HepG2 (cell line): ENCODE measurements around the gene SNPH. TPM values are rescaled to one million over a fixed set of nuclear protein-coding genes. Genes with fewer than 3 reads are reported as not detected.

ENCODE experiments used
- BRCA1 ChIP-seq: sonication (generic); formaldehyde crosslinking; IDR thresholded peaks from 2 replicates; pipeline ENCODE4 v1.4.0; 2020; ENCODE audit warnings: missing genetic modification reagents
- GFI1 ChIP-seq: sonication (generic); formaldehyde crosslinking; IDR thresholded peaks from 2 replicates; pipeline ENCODE4 v1.5.0; 2020; ENCODE audit warnings: missing genetic modification reagents, mild to moderate bottlenecking, borderline replicate concordance
- JARID2 ChIP-seq: sonication (generic); formaldehyde crosslinking; IDR thresholded peaks from 2 replicates; pipeline ENCODE4 v1.8.1; 2023; ENCODE audit warnings: missing genetic modification reagents, inconsistent platforms; ENCODE audit not compliant: insufficient replicate concordance
- KLF6 ChIP-seq: IDR thresholded peaks from 2 replicates; pipeline ENCODE4 v1.8.0; 2016; ENCODE audit warnings: missing biosample characterization, missing genetic modification reagents
- NFIC ChIP-seq: IDR thresholded peaks from 2 replicates; pipeline ENCODE4 v1.6.1; 2012; ENCODE audit warnings: mild to moderate bottlenecking, low read length, inconsistent platforms
- PAX8 ChIP-seq: sonication (generic); formaldehyde crosslinking; IDR thresholded peaks from 2 replicates; pipeline ENCODE4 v1.8.0; 2022; ENCODE audit warnings: mild to moderate bottlenecking, missing genetic modification reagents, borderline replicate concordance
- PHB2 ChIP-seq: fragments of 450-650 bp; IDR thresholded peaks from 2 replicates; pipeline ENCODE4 v1.6.1; 2018; ENCODE audit not compliant: partially characterized antibody
- SAFB2 ChIP-seq: sonication (generic); formaldehyde crosslinking; IDR thresholded peaks from 2 replicates; pipeline ENCODE4 v1.5.1; 2020; ENCODE audit warnings: missing genetic modification reagents, low read depth, mild to moderate bottlenecking, borderline replicate concordance
- TBX3 ChIP-seq: fragments of 450-650 bp; IDR thresholded peaks from 2 replicates; pipeline ENCODE4 v1.6.1; 2017; ENCODE audit warnings: antibody characterized with exemption, mild to moderate bottlenecking, inconsistent platforms, borderline replicate concordance
- YEATS4 ChIP-seq: sonication (generic); formaldehyde crosslinking; IDR thresholded peaks from 2 replicates; pipeline ENCODE4 v1.4.0; 2020; ENCODE audit warnings: missing genetic modification reagents, borderline replicate concordance
- ZBTB7B ChIP-seq: sonication (generic); formaldehyde crosslinking; IDR thresholded peaks from 2 replicates; pipeline ENCODE4 v1.4.0; 2020; ENCODE audit warnings: missing genetic modification reagents
- ZNF121 ChIP-seq: sonication (generic); formaldehyde crosslinking; IDR thresholded peaks from 2 replicates; pipeline ENCODE4 v1.5.0; 2020; ENCODE audit warnings: mild to moderate bottlenecking, missing genetic modification reagents
- ZNF329 ChIP-seq: sonication (generic); formaldehyde crosslinking; IDR thresholded peaks from 2 replicates; pipeline ENCODE4 v1.9.0; 2021; ENCODE audit warnings: low read depth, mild to moderate bottlenecking, missing genetic modification reagents
- ZNF382 ChIP-seq: sonication (generic); formaldehyde crosslinking; IDR thresholded peaks from 2 replicates; pipeline ENCODE4 v1.5.0; 2020; ENCODE audit warnings: missing genetic modification reagents, mild to moderate bottlenecking, borderline replicate concordance
- ZNF430 ChIP-seq: sonication (generic); formaldehyde crosslinking; IDR thresholded peaks from 2 replicates; pipeline ENCODE4 v1.9.0; 2021; ENCODE audit warnings: mild to moderate bottlenecking, missing genetic modification reagents
- ZNF562 ChIP-seq: sonication (generic); formaldehyde crosslinking; IDR thresholded peaks from 2 replicates; pipeline ENCODE4 v1.8.0; 2022; ENCODE audit warnings: missing genetic modification reagents, borderline replicate concordance
- ZNF749 ChIP-seq: sonication (generic); formaldehyde crosslinking; IDR thresholded peaks from 2 replicates; pipeline ENCODE4 v1.8.0; 2022; ENCODE audit warnings: mild to moderate bottlenecking, missing genetic modification reagents, moderate library complexity, borderline replicate concordance
- polyA plus RNA-seq, 8 experiments: library from polyadenylated mRNA; depleted of rRNA in 3 of 8; stranded (reverse) in 7 of 8; unstranded in 1 of 8; fragments of >200 nt; fragmentation: Illumina TruSeq in 4 of 8; extraction: Trizol in 4 of 8; gene quantifications; 2 replicates each; pipeline versions ENCODE4 v1.2.1 to v1.2.3, GENCODE V29; 2011 to 2016; ENCODE audit warnings: low read depth in 4 of 8, missing spikeins in 1 of 8, mixed read lengths in 1 of 8; ENCODE audit not compliant: insufficient read depth in 1 of 8
- total RNA-seq, 5 experiments: library from RNA; depleted of rRNA; stranded (reverse); fragments of >200 nt; fragmentation: Illumina TruSeq; extraction: Trizol; gene quantifications; 2 replicates each; pipeline ENCODE4 v1.2.3, GENCODE V29; 2016; ENCODE audit warnings: low read depth in 1 of 5
- TF ChIP-seq, protein P1 (sequence below): sonication (generic); formaldehyde crosslinking; IDR thresholded peaks from 2 replicates; pipeline ENCODE4 v1.5.1; 2020; ENCODE audit warnings: missing genetic modification reagents, mild to moderate bottlenecking, borderline replicate concordance
- TF ChIP-seq, protein P2 (sequence below): sonication (generic); formaldehyde crosslinking; IDR thresholded peaks from 2 replicates; pipeline ENCODE4 v1.4.0; 2020; ENCODE audit warnings: missing genetic modification reagents
- TF ChIP-seq, protein P3 (sequence below): sonication (generic); formaldehyde crosslinking; IDR thresholded peaks from 2 replicates; pipeline ENCODE4 v1.8.0; 2022; ENCODE audit warnings: mild to moderate bottlenecking, missing genetic modification reagents, moderate library complexity

Gene SNPH
- total and polyA plus RNA-seq, 2 of the 13 experiments (the other 11 are each of a cell fraction or from before 2014, with no cell fraction given): 0.09 TPM; not detected in 1

DNA sequence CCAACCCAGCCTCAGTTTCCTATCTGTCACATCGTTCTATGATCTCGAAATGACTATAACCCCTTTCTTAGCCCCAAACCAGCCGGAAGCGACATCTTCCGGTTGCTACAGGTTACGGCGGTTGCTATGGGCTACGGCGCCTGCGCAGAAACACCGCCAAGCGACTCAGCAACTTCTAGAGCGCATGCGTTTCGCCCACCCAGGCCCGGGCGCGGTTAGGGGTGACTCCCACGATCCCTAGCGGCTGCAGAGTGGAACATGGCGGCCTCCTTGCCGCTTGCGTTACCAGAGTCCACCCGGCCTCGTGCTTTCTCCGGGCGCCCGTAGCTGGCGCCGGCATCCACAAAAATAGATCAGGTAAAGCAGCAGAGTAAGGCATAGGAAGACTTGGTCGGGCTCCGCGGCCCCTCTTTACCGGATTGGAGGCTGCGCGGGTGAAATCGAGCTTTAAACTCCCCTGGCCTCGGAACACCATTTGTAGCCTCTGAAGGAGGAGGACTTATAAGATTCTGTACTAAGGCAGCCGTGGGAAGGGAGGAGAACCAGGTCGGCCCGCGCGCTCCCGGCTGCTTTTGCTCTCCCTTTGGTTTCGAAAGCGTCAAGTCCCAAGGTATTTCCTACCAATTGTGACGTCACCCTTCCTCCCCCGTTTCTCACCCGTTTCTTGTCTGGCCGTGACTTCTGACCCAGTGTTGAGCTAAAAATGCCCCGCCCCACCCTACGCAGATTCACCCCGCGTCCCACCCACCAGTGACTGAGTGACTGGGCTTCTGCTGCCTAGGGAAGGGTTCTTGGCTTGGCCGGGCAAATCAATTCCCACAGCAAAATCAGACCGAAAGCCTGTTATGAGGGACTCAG is 59.3 kb downstream of the SNPH start (continued):
- TF ChIP-seq, protein P1, sequence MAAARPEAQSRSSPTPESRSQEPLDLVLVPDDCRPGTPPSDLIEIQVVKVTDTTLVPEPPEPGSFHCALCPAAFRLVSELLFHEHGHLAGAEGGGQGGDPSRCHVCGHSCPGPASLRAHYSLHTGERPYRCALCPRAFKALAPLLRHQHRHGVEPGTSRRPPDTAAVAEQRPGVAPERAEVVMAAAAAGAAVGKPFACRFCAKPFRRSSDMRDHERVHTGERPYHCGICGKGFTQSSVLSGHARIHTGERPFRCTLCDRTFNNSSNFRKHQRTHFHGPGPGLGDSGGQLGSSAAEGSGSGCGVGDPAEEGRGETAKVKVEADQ (CRISPR knock-in tag): peak; percentile 33; the same call in 1 of the 2 replicates
- TF ChIP-seq ZNF562 (CRISPR knock-in tag) (no peak), BRCA1 (CRISPR knock-in tag) (peak; percentile 73), GFI1 (CRISPR knock-in tag) (no peak; the same call in 1 of the 2 replicates), JARID2 (CRISPR knock-in tag) (peak; percentile 80), YEATS4 (peak; percentile 98), SAFB2 (CRISPR knock-in tag) (peak; percentile 88), ZNF121 (CRISPR knock-in tag) (no peak), ZBTB7B (CRISPR knock-in tag) (peak; percentile 84; the same call in 1 of the 2 replicates), PAX8 (peak; percentile 35; the same call in 1 of the 2 replicates), ZNF382 (no peak), TBX3 (no peak; the same call in 1 of the 2 replicates), ZNF749 (peak; percentile 20; the same call in 1 of the 2 replicates), NFIC (no peak; the same call in 1 of the 2 replicates), ZNF329 (no peak), PHB2 (no peak), ZNF430 (peak; percentile 86; the same call in 1 of the 2 replicates), KLF6 (CRISPR knock-in tag) (peak; percentile 91)
- TF ChIP-seq, protein P2, sequence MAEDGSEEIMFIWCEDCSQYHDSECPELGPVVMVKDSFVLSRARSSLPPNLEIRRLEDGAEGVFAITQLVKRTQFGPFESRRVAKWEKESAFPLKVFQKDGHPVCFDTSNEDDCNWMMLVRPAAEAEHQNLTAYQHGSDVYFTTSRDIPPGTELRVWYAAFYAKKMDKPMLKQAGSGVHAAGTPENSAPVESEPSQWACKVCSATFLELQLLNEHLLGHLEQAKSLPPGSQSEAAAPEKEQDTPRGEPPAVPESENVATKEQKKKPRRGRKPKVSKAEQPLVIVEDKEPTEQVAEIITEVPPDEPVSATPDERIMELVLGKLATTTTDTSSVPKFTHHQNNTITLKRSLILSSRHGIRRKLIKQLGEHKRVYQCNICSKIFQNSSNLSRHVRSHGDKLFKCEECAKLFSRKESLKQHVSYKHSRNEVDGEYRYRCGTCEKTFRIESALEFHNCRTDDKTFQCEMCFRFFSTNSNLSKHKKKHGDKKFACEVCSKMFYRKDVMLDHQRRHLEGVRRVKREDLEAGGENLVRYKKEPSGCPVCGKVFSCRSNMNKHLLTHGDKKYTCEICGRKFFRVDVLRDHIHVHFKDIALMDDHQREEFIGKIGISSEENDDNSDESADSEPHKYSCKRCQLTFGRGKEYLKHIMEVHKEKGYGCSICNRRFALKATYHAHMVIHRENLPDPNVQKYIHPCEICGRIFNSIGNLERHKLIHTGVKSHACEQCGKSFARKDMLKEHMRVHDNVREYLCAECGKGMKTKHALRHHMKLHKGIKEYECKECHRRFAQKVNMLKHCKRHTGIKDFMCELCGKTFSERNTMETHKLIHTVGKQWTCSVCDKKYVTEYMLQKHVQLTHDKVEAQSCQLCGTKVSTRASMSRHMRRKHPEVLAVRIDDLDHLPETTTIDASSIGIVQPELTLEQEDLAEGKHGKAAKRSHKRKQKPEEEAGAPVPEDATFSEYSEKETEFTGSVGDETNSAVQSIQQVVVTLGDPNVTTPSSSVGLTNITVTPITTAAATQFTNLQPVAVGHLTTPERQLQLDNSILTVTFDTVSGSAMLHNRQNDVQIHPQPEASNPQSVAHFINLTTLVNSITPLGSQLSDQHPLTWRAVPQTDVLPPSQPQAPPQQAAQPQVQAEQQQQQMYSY (CRISPR knock-in tag): no peak
- TF ChIP-seq, protein P3, sequence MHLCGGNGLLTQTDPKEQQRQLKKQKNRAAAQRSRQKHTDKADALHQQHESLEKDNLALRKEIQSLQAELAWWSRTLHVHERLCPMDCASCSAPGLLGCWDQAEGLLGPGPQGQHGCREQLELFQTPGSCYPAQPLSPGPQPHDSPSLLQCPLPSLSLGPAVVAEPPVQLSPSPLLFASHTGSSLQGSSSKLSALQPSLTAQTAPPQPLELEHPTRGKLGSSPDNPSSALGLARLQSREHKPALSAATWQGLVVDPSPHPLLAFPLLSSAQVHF (CRISPR knock-in tag): no peak
